Uterus (tissue), 2 donors: ENCODE results near the gene FHIP1A.

Source experiments
- CTCF ChIP-seq, 4 experiments: fragments of 200-600 bp in 2 of 4; fragments of 450-650 bp in 2 of 4; sonication (generic) in 2 of 4; IDR thresholded peaks; one replicate each; pipeline ENCODE4 v1.5.1; 2016 to 2019; ENCODE audit warnings: antibody characterized with exemption in 4 of 4, mild to moderate bottlenecking in 2 of 4, moderate library complexity in 1 of 4
- POLR2A ChIP-seq, 2 donors: fragments of 450-650 bp; IDR thresholded peaks; one replicate each; pipeline ENCODE4 v1.6.1; 2016; ENCODE audit warnings: antibody characterized with exemption in 2 of 2, mild to moderate bottlenecking in 1 of 2, moderate library complexity in 1 of 2

- TF ChIP-seq CTCF (IDR thresholded peaks at IDR 0.05), result no peak
- no peak for TF ChIP-seq POLR2A (IDR thresholded peaks at IDR 0.05)
Observed at GRCh38 chr4:151417766-151418376, 8.9 kb downstream of the FHIP1A start.
